Neural cell (in vitro differentiated cells): ENCODE results near the gene UBE2F. TPM values are rescaled to one million over a fixed set of nuclear protein-coding genes. Genes with fewer than 3 reads are reported as not detected.

ENCODE experiments used
- H2AFZ ChIP-seq: fragments of 200-600, 300-800 bp; sonication (generic), shearing (Covaris generic); 2 replicates; pipeline ENCODE4 v1.6.0; 2014; ENCODE audit warnings: low read depth, mild to moderate bottlenecking, antibody characterized with exemption, low read length, moderate library complexity
- H3F3A ChIP-seq: fragments of 200-600 bp; shearing (Covaris generic); 2 replicates; pipeline ENCODE4 v1.6.1; 2016; ENCODE audit warnings: mild to moderate bottlenecking, moderate library complexity, mixed read lengths, antibody characterized with exemption, low read length; ENCODE audit not compliant: insufficient read depth, poor library complexity, severe bottlenecking
- H3K27ac ChIP-seq: fragments of 200-600, 300-800 bp; sonication (generic), shearing (Covaris generic); 2 replicates; pipeline ENCODE4 v1.5.1; 2014; ENCODE audit warnings: mild to moderate bottlenecking, low read length, moderate library complexity
- H3K27me3 ChIP-seq: fragments of 300-800, 200-600 bp; sonication (generic), shearing (Covaris generic); 2 replicates; pipeline ENCODE4 v1.6.0; 2014; ENCODE audit warnings: mild to moderate bottlenecking, low read depth, low read length, moderate library complexity; ENCODE audit not compliant: insufficient read depth
- H3K36me3 ChIP-seq: fragments of 300-800, 200-600 bp; sonication (generic), shearing (Covaris generic); 2 replicates; pipeline ENCODE4 v1.5.1; 2014; ENCODE audit warnings: mild to moderate bottlenecking, antibody characterized with exemption, low read length, moderate library complexity; ENCODE audit not compliant: insufficient read depth
- H3K4me2 ChIP-seq: fragments of 300-800, 200-600 bp; sonication (generic), shearing (Covaris generic); 2 replicates; pipeline ENCODE4 v1.6.0; 2014; ENCODE audit warnings: mild to moderate bottlenecking, low read length
- H3K4me3 ChIP-seq: fragments of 300-800, 200-600 bp; sonication (generic), shearing (Covaris generic); 2 replicates; pipeline ENCODE4 v1.5.1; 2014; ENCODE audit warnings: mild to moderate bottlenecking, low read length, moderate library complexity
- H3K79me2 ChIP-seq: fragments of 200-600 bp; shearing (Covaris generic); replicated peaks from 2 replicates; pipeline ENCODE4 v1.6.0; 2014; ENCODE audit warnings: mild to moderate bottlenecking, low read length, moderate library complexity; ENCODE audit not compliant: insufficient read depth
- H3K9ac ChIP-seq: fragments of 300-800, 200-600 bp; sonication (generic), shearing (Covaris generic); 2 replicates; pipeline ENCODE4 v1.6.1; 2016; ENCODE audit warnings: mild to moderate bottlenecking, low read length, mixed read lengths
- H3K9me2 ChIP-seq: fragments of 200-600 bp; shearing (Covaris generic); 2 replicates; pipeline ENCODE4 v1.6.1; 2016; ENCODE audit warnings: mild to moderate bottlenecking, low read length, mixed read lengths; ENCODE audit not compliant: insufficient read depth
- H3K9me3 ChIP-seq: fragments of 200-600, 300-800 bp; sonication (generic), shearing (Covaris generic); 2 replicates; pipeline ENCODE4 v1.6.1; 2016; ENCODE audit warnings: mild to moderate bottlenecking, mixed run types, low read length, moderate library complexity, mixed read lengths
- H4K20me1 ChIP-seq: fragments of 200-600 bp; shearing (Covaris generic); 2 replicates; pipeline ENCODE4 v1.6.1; 2016; ENCODE audit warnings: mild to moderate bottlenecking, mixed run types; ENCODE audit not compliant: insufficient read depth
- CTCF ChIP-seq: fragments of 450-650 bp; IDR thresholded peaks from 2 replicates; pipeline ENCODE4 v1.5.1; 2014; ENCODE audit warnings: antibody characterized with exemption, mild to moderate bottlenecking, moderate library complexity; ENCODE audit not compliant: poor library complexity, severe bottlenecking
- EP300 ChIP-seq: fragments of 450-650 bp; conservative IDR thresholded peaks from 2 replicates; pipeline ENCODE4 v1.6.1; 2014; ENCODE audit warnings: antibody characterized with exemption, mild to moderate bottlenecking, moderate library complexity; ENCODE audit not compliant: poor library complexity, severe bottlenecking
- EZH2 ChIP-seq: fragments of 200-600, 300-800 bp; shearing (Covaris generic), sonication (generic); IDR thresholded peaks from 2 replicates; pipeline ENCODE4 v1.6.1; 2014; ENCODE audit warnings: antibody characterized with exemption, low read length, borderline replicate concordance, mild to moderate bottlenecking; ENCODE audit not compliant: insufficient read depth, poor library complexity, severe bottlenecking
- MXI1 ChIP-seq: fragments of 450-650 bp; conservative IDR thresholded peaks from 2 replicates; pipeline ENCODE4 v1.6.1; 2014; ENCODE audit warnings: antibody characterized with exemption, mild to moderate bottlenecking; ENCODE audit not compliant: poor library complexity, severe bottlenecking
- POLR2AphosphoS5 ChIP-seq: IDR thresholded peaks from 2 replicates; pipeline ENCODE4 v1.6.1; 2012
- RAD21 ChIP-seq: fragments of 450-650 bp; conservative IDR thresholded peaks from 2 replicates; pipeline ENCODE4 v1.6.1; 2014; ENCODE audit warnings: antibody characterized with exemption, mild to moderate bottlenecking, moderate library complexity
- SMC3 ChIP-seq: fragments of 450-650 bp; conservative IDR thresholded peaks from 2 replicates; pipeline ENCODE4 v1.6.1; 2014; ENCODE audit warnings: antibody characterized with exemption, mild to moderate bottlenecking, moderate library complexity; ENCODE audit not compliant: poor library complexity
- polyA plus RNA-seq: library from polyadenylated mRNA; depleted of rRNA; stranded (reverse); fragments of >200 nt; gene quantifications from 2 replicates; pipeline ENCODE4 v1.2.3, GENCODE V29; 2014
- TF ChIP-seq, protein P1 (sequence below): IDR thresholded peaks from 2 replicates; pipeline ENCODE4 v1.6.1; 2012; ENCODE audit warnings: borderline replicate concordance

The UBE2F gene
- polyA plus RNA-seq, 1 donor from 2014 or later: 65.7 TPM

GRCh38 chr2:237997521-237997920 is 30.7 kb downstream of the UBE2F start:
- H3K4me3 ChIP-seq: no peak overlapping the region
- H3K79me2 ChIP-seq: no peaks in the 10 kb centered on the region
- no peaks in the 10 kb centered on the region for H3F3A ChIP-seq
- H3K4me2 ChIP-seq: no peak overlapping the region
- no peaks in the 10 kb centered on the region for H3K9me3 ChIP-seq
- H3K9me2 ChIP-seq: no peaks in the 10 kb centered on the region
- no peak overlapping the region for H2AFZ ChIP-seq
- no peaks in the 10 kb centered on the region for H4K20me1 ChIP-seq
- no peak for TF ChIP-seq POLR2AphosphoS5
- no peak for TF ChIP-seq EP300
- no peak for TF ChIP-seq EZH2
- TF ChIP-seq, protein P1, sequence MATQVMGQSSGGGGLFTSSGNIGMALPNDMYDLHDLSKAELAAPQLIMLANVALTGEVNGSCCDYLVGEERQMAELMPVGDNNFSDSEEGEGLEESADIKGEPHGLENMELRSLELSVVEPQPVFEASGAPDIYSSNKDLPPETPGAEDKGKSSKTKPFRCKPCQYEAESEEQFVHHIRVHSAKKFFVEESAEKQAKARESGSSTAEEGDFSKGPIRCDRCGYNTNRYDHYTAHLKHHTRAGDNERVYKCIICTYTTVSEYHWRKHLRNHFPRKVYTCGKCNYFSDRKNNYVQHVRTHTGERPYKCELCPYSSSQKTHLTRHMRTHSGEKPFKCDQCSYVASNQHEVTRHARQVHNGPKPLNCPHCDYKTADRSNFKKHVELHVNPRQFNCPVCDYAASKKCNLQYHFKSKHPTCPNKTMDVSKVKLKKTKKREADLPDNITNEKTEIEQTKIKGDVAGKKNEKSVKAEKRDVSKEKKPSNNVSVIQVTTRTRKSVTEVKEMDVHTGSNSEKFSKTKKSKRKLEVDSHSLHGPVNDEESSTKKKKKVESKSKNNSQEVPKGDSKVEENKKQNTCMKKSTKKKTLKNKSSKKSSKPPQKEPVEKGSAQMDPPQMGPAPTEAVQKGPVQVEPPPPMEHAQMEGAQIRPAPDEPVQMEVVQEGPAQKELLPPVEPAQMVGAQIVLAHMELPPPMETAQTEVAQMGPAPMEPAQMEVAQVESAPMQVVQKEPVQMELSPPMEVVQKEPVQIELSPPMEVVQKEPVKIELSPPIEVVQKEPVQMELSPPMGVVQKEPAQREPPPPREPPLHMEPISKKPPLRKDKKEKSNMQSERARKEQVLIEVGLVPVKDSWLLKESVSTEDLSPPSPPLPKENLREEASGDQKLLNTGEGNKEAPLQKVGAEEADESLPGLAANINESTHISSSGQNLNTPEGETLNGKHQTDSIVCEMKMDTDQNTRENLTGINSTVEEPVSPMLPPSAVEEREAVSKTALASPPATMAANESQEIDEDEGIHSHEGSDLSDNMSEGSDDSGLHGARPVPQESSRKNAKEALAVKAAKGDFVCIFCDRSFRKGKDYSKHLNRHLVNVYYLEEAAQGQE: no peak
- no peak for TF ChIP-seq SMC3
- no peak for TF ChIP-seq CTCF
- no peak overlapping the region for H3K9ac ChIP-seq
- no peak overlapping the region for H3K27ac ChIP-seq
- no peaks in the 10 kb centered on the region for H3K27me3 ChIP-seq
- H3K36me3 ChIP-seq: peaks cover 8% of the 10 kb centered on the region

- H3K9ac ChIP-seq: no peak overlapping the region
- H3K9me2 ChIP-seq: no peaks in the 10 kb centered on the region
- H3K9me3 ChIP-seq: no peaks in the 10 kb centered on the region
- no peak overlapping the region for H3K4me2 ChIP-seq
- no peaks in the 10 kb centered on the region for H3F3A ChIP-seq
- H3K27me3 ChIP-seq: no peaks in the 10 kb centered on the region
- no peak overlapping the region for H3K27ac ChIP-seq
- TF ChIP-seq SMC3 (no peak), POLR2AphosphoS5 (no peak), EZH2 (no peak), MXI1 (no peak), EP300 (no peak), RAD21 (no peak)
- TF ChIP-seq, protein P1: no peak
- H3K79me2 ChIP-seq: no peaks in the 10 kb centered on the region
- peaks cover 7% of the 10 kb centered on the region for H3K36me3 ChIP-seq
- H4K20me1 ChIP-seq: no peaks in the 10 kb centered on the region
- no peak overlapping the region for H3K4me3 ChIP-seq
- no peak overlapping the region for H2AFZ ChIP-seq
These were observed 31.7 kb downstream of the UBE2F start for GRCh38 chr2:237998530-237998929.
